ENCODE measurements around the gene PLEKHG4B. TPM values are rescaled to one million over a fixed set of nuclear protein-coding genes. Genes with fewer than 3 reads are reported as not detected.
"Not testable (repeated sequence)": the region's sequence is repeated elsewhere in the genome, so short reads cannot be mapped to it uniquely, and the experiment has no call there.

PLEKHG4B gene
- total RNA-seq, 2 donors from 2014 or later, result 0.03 to 0.06 TPM

DNA sequence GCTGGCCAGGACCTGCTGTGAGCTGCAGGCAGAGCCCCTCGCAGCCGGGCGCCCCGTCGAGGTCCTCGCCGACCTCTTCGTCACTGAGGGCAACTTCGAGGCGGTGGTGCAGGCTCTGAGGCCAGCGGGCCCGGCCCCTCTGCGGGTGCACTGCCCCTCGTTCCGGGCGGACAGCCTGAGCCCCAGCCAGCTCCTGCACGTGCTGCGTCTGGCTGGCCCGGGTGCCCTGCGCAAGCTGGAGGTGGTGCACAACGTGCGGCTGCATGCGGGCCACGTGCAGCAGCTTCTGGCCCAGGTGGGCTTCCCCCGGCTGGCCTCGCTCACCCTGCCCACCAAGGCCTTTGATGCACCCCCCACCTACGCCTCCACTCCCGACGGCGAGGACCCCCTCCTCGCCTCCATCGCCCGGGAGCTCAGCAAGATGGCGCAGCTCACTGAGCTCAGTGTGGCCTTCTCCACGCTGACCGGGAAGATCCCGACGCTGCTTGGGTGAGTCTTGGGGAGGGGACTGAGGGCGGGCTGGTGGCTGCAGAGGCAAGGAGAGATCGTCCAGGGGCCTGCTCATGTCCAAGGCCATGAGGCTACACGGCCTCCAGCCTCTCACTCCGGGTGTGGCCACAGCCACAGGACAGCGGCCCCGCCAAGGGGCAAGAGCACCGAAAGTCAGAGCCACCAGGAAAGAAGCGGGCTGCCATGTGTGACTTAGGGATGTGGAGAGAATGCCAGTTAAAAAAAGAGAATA is 100.2 kb downstream of the PLEKHG4B start:
- intact Hi-C loops (cut with DNase I), result no loop called here
- no peak for ATAC-seq
- no peak for DNase-seq

DNA sequence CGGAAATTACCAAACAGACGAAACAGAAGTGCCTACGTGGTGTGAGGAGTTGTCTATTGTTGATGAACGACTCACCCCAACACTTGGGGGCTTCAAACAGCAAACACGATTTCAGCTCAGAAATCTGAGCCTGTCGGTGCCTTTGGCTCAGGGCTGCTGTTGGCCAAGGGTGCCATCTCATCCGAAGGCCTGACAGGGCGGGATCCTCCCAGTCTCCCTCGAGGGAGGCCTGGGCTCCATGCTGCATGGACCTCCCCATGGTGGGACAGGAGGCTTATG is 100.7 kb downstream of the PLEKHG4B start:
- DNase-seq (no peak), ATAC-seq (no peak)
- intact Hi-C loops (cut with DNase I), result no loop called here

DNA sequence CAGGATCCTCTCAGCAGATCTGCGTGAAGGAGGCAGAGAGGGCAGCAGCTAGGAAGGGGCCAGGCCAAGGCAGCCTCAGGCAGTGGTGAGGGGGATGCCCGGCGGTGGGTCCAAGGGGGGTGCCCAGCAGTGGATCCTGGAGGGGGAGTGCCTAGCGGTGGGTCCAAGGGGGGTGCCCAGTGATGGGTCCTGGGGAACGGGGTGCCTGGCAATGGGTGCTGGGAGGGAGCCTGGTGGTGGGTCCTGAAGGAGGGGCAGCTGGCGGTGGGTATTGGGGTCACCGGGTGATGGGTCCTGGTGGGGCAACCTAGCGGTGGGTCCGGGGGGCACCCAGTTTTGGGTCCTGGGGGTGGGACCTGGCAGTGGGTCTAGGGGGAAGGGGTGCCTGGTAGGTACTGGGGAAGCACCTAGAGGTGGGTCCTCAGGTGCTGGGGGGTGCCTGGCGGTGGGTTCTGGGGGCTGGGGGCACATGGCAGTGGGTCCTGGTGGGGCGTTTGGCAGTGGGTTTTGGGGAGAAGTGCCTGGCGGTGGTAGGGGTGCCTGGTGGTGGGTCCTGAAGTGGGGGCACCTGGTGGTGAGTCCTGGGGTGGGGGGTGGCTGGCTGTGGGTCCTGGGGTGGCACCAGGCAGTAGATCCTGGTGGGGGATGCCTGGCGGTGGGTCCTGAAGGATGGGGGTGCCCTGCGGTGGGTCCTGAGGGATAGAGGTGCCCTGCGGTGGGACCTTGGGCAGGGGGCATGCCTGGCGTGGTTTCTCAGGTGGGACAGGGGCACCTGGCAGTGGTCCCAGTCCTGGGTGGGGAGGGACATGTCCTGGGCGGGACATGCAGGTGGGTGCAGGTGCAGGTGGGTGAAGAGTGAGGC is 101.2 kb downstream of the PLEKHG4B start:
- DNase-seq, result no peak
- intact Hi-C loops (cut with DNase I), result no loop called here
- ATAC-seq, result no peak

DNA sequence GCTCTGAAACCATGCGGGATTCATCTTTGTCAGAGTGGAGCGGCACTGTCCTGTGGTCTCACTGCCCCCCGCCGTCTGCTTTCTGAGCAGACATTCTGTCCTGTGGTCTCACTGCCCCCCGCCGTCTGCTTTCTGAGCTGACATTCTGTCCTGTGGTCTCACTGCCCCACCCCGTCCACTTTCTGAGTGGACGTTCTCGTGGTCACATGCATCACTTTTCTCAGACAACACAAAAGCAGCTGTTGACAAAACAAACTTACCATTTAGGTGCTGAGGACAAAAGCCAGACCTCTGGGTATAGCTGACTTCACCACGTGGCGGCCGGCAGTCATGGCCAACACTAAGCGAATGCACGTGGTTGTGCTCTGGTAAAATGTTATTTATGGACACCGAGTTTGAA is 102.1 kb downstream of the PLEKHG4B start:
- intact Hi-C loops (cut with DNase I), result no loop called here
- peak in 1 of 2 donors; percentile 32 for ATAC-seq
- DNase-seq, result no peak

DNA sequence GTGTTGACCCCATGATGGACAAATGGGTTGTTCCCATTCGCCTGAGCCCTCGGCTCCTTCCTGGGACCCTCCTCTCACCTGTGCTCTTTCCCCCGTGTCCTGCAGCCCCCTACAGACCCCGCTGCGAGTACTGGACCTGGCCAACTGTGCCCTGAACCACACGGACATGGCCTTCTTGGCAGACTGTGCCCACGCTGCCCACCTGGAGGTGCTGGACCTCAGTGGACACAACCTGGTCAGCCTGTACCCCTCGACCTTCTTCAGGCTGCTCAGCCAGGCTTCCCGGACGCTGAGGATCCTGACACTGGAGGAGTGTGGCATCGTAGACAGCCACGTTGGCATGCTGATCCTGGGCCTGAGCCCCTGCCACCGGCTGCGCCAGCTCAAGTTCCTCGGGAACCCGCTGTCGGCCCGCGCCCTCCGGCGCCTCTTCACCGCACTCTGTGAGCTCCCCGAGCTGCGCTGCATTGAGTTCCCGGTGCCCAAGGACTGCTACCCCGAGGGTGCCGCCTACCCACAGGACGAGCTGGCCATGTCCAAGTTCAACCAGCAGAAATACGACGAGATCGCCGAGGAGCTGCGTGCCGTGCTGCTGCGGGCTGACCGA is 102.7 kb downstream of the PLEKHG4B start:
- intact Hi-C loops (cut with DNase I), result no loop called here
- DNase-seq, result no peak
- no peak for ATAC-seq

DNA sequence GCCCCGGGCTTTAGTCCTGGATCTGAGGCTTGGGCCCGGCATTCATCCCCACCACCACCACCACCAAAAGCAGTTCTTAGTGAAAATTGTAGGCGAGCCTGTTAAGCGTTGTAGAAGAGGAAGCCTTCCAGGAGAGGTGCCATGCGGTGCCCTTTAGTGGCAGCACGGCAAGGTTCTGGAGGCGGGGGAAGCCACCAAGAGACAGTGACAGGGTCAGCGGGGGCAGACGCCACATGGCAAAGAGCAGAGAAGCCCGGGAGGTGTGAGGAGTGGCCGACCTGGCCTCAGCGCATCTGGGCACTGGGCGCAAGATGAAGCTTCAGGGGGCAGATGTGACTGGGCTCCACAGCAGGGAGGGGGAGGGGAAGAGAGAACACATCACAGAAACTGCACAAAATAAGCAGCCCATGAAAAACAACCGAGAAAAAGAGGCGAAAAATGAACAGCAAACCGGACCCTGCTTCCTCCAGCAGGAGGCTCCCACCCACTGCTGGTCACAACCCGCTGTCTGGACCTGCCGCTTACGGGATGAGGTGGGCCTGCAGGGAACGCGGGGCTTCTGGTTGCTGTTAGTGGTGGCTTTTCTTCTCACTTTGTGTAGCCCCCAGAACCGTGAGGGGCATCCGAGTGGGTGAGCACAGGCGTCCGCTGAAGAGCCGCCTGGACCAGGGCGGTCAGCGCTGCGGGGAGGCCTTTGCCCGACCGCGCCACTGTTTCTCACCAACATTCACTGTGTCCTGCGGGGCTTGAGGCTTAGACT is 103.6 kb downstream of the PLEKHG4B start:
- intact Hi-C loops (cut with DNase I), result no loop called here
- no peak for ATAC-seq
- no peak for DNase-seq

DNA sequence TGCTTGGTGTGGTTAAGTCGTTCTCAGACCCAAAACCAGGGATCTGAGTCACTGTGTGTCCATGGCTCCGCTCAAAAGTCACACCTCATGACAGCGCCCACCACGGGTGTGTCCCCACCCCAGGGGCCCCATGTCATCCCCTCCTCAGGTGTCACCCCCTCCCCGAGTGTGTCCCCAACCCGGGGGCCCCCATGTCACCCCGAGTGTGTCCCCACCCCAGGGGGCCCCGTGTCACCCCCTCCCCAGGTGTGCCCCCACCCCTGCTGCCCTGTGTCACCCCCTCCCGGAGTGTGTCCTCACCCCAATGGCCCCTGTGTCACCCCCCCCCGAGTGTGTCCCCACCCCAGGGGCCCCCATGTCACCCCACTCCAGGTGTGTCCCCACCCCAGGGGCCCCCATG is 104.4 kb downstream of the PLEKHG4B start:
- no peak for ATAC-seq
- intact Hi-C loops (cut with DNase I), result no loop called here
- DNase-seq, result no peak

DNA sequence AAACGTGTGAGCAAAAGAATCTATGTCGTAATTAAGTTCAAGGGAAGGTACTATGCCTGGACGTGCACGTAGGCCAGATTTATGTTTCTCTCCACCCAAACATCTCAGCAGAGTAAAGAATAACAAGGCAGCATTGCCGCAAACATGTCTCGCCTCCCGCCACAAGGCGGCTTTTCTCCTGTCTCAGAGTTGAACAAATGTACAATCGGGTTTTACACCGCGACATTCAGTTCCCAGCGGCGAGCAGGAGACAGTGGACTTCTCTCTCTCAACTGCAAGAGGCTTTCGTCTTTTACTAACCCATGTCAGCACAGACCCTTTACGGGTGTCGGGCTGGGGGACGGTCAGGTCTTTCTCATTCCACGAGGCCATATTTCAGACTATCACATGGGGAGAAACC is 105.1 kb downstream of the PLEKHG4B start:
- ATAC-seq; DNase-seq; intact Hi-C loops (cut with DNase I): not testable (repeated sequence)

DNA sequence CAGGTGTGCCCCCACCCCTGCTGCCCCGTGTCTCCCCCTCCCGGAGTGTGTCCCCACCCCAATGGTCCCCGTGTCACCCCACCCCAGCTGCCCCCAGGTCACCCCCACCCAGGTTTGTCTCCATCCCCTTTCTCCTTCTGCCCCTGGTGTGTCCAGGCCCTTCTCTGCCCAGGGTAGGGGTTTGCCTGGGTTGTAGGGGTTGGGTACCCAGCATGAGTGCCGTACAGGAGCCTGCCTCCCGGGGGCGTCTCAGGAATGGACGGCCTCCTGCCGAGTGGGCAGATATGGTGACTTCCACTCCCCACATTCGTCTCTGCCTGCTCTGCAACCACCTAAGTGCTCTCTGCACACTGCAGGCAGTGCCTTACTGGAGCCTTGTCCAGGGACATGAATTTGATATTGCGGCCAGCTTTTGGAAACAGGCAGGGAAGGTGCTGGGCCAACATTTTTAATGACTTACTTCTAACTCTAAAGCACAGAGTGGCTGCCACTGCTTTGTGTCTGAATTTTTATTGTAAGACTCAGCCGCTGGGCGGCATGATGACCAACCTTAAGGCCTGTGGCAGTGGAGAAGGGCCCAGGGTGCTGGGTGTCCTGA is 106.0 kb downstream of the PLEKHG4B start:
- DNase-seq (no peak), ATAC-seq (no peak)
- intact Hi-C loops (cut with DNase I), result no loop called here

DNA sequence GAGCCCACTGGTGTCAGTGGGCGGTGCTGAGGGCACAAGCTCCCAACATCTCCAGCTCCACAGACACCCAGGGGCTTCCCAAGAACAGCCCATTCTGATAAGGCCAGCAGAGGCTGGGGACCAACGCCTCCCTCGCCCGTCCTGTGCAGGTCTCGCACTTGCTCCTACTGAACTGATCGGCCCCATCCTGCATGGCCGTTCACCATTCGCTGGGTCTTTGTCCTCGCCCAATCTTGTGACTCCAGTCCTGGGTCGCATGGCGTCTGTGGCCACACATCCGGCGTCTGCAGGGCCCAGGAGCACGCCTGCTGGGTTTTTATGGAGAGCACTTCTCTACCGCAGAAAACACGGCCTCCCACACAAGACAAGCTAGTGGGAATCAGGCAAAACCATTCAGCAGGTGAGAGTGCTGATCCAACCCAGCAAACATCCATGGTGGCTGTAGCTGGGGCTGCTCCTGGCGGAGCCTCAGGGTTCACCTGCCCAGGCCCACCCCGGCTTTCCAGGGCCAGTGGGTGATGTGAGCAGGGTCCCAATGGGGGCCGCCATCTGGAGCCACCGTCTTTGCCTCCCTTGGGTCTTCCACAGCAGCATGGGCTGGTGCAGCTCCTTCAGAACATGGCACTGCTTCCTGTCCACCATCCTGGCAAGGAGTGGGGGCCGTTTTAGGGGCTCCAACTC is 106.7 kb downstream of the PLEKHG4B start:
- intact Hi-C loops (cut with DNase I), result no loop called here
- ATAC-seq (no peak), DNase-seq (no peak)

DNA sequence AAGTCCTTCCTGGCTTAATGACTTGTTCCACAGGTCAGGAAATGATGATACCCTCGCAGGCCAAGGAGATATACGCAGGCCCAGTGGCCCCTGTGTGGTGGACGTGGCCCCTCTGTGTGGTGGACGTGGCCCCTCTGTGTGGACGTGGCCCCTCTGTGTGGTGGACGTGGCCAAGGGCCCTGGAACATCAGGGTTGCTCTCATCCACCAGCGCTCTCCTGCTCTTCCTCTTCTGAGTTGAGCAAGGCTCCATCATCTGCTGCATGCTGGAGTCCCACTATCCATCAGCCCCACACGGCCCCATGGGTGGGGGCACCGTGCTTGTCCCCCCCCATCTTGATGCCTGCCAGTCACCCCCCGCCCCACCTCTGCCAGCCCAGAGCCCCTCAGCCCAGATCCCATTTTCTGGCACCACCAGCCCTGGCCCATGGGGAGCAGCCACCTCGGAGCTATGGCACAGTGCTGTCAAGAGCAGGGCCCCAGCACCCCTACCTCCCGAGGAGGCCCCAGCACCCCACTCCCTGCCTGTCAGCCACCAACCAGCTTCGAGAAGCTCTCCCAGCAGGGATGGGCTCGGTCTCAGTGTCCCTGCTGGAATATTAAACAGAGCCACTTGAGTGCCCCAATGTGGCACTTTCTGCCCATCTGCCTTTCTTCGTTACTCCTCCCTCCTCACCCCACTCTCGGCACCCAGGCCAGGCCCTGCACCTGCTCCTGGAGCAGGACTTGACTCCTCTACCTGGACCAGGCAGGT is 107.4 kb downstream of the PLEKHG4B start:
- intact Hi-C loops (cut with DNase I), result no loop called here
- ATAC-seq (no peak), DNase-seq (no peak)

DNA sequence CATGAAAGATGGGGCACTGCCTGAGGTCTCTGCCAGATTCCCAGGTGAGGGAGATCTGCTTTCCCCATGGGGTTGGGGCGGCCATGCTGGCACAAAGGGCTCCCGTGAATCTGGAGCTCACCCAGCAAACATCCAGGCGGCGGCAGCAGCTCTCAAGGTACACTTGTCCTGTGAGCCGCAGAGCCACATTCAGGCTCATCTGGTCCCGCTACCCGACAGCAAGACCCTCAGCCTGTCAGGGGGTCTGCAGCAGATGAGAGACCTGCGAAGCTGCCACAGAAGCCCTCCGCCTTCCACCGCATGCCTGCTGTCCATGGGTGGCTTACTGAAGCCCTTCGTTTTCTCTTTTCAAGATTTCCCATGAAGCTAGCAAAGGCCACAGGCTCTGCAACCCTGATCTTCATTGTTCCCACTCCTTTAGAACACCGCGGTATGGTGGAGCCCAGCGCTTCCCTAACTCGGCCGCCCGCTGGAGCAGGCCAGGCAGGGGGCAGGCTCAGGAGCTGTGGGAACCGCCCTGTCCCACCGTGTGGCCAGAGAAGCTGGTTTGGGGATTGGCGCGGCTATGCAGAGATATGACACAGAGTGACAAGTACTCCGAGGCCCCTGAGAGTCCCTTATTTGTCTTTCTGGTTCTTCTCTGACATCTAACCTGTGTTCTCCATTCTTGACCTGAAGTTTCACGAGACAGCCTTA is 108.1 kb downstream of the PLEKHG4B start:
- intact Hi-C loops (cut with DNase I), result no loop called here
- DNase-seq (no peak), ATAC-seq (peak; percentile 67 to 77)

DNA sequence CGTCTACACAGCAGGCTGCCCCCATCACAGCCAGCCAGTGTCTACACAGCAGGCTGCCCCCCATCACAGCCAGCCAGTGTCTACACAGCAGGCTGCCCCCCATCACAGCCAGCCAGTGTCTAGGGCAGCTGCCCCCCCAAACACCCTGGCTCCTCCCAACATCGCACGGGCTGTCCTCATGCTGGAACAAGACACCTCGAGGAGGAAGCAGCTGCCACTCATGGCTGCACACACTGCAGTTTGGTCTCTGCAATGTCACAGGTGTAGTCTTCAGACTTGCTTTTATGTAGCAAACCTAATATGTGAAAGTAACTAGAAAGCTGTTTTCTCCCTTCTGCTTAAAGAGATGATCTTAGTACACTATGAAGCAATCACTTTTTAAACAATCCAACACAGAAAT is 109.0 kb downstream of the PLEKHG4B start:
- intact Hi-C loops (cut with DNase I), result no loop called here
- no peak for DNase-seq
- ATAC-seq, result no peak

DNA sequence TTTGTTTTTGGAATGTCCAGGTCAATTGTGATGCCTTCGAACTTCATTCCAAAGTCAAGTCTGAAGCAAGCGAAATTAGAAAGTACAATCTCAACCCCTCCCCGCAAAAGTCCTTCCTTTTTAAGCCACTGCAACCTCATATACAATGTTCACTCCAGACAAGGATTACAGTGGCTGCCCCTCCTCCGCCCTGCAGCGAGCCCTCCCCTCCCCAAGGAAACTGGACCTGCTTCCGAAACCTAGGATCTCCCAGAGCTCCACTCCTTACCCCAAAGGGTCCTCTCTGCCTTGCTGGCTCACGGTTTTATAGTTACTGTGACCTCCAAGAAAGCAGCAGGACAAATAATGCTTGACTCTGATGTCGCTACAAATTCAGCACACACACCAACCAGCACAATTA is 109.7 kb downstream of the PLEKHG4B start:
- DNase-seq (no peak), ATAC-seq (no peak)
- intact Hi-C loops (cut with DNase I), result no loop called here

DNA sequence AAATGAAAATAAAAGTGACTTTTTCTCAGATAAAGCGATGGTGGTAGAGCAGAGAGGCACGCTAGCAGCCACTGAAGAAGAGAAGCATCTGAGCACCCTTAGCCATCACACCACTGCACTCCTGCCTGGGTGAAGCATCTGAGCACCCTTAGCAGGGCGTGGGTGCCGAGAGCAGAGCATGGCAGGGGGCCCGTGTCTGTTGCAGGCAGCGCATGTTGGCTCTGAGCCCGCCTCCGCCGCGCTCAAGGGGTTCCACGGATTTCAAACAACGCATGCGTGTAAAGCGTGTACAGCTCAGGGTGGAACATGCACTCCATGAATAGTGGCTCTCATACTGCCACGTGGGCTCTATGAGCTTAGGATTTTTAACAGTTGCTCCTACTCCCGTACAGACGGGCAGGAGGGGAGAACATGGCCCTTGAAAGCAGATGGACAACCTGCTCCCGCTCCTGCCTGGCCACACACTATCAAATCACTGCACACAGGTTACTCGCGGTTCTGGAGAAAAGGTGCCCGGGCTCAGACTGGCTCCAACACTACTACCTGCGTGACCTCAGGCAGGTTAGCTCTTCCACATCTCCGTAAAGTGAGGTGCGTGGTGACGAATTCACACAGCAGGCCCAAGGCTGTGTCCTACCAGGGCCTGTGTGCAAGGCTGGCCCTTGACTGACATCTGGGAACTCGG is 111.4 kb downstream of the PLEKHG4B start:
- no peak for ATAC-seq
- DNase-seq, result no peak
- intact Hi-C loops (cut with DNase I), result no loop called here

DNA sequence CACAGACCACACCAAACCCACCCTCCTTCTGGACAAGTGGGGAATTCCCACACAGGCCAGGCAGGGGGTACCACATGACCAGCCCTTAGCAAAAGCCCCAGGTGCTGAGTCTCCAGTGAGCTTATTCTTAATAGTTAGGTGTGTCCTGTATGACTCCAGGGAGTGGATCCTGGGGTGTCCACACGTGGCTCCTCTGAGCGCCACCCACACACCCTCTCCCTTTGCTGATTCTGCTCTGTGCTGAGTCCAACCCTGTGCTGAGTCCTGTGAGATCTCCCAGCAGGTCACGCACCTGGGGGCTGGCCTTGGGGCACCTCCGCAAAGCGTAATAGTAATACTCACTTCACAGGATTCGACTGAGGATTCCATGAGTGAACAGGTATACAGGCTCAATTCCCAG is 112.0 kb downstream of the PLEKHG4B start:
- intact Hi-C loops (cut with DNase I), result no loop called here
- DNase-seq, result no peak
- no peak for ATAC-seq

DNA sequence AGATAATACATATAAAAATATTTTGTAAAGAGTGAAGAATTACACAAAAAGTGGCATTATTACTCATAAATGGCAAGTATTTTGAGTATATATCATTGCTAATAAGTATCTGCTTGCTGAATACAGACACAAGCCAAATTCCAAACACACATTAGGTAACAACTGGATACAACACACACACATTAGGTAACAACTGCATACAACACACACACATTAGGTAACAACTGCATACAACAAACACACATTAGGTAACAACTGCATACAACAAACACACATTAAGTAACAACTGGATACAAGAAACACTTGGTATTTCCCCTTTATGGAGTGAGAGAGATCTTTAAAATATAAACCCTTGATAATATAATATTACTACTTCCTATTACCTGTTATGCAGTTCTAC is 112.5 kb downstream of the PLEKHG4B start:
- intact Hi-C loops (cut with DNase I), result no loop called here
- no peak for DNase-seq
- no peak for ATAC-seq

All from left cardiac atrium (tissue), 4 donors.